DMS 273 treated with DMSO at 0.1 percent for 48 hours (cell line): ENCODE measurements around the gene TP63.
"Not testable (repeated sequence)": the region's sequence is repeated elsewhere in the genome, so short reads cannot be mapped to it uniquely, and the experiment has no call there.

Experiments
- DNase-seq: peaks from one replicate; lab custom pipeline; 2025; lab: John Stamatoyannopoulos, UW

The TP63 gene

GRCh38 chr3:189726277-189726676 is 95.1 kb downstream of the TP63 start:
- DNase-seq: no peak

GRCh38 chr3:189727158-189727557 is 96.0 kb downstream of the TP63 start:
- no peak for DNase-seq

DNA sequence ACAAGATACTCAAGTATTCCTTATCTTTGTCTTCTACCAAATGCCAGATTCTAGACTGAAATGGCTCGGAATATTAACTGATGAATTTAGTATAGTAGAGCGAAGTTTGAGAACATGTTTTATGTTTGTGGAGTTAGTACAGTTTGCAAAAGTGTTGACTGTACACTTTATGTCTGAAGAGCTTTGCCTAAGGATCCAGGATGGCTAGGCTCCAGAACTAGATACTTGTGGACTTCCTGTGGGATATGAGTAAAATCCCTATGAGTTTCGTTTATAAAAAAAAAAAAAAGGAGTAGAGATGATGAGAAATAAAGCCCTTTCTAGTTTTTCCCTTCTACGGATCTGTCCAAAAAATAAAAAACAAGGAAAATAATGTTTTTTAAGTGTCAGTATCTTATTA is 96.7 kb downstream of the TP63 start:
- no peak for DNase-seq

GRCh38 chr3:189728915-189729314 is 97.7 kb downstream of the TP63 start:
- DNase-seq: no peak

DNA sequence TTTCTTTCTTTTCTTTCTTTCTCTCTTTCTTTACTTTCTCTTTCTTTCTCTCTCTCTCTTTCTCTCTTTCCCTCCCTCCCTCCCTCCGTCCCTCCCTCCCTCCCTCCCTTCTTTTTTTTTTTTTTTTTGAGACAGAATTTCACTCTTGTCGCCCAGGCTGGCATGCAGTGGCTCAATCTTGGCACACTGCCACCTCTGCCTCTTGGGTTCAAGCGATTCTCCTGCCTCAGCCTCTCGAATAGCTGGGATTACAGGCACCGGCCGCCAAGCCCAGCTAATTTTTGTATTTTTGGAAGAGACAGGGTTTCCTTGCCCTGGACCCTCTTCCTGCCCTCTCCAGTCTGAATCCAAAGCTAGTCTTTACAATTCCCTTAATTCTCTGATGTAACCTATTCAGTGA is 102.9 kb downstream of the TP63 start:
- DNase-seq: no peak

- no peak for DNase-seq
Observed at GRCh38 chr3:189735913-189736312, 104.7 kb downstream of the TP63 start.

DNA sequence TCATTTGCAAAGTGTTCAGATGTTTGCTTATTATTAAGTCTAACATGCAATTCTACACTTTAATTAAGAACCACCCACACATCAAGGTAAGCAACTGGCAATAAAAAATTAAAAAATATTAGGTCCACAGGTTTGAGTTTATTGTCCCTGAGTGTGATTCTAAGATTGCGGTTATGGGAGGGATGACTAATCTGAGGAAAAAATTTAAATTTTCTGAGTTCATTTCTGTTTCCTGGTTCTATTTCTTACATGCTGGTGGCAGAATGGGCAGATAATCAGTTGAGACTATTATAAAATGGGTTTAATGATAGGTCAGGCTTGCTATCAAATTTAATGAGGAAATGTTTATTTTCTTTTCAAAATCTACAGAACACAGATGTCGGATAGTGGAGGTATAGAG is 105.9 kb downstream of the TP63 start:
- no peak for DNase-seq

GRCh38 chr3:189737619-189738018 is 106.4 kb downstream of the TP63 start:
- no peak for DNase-seq

DNA sequence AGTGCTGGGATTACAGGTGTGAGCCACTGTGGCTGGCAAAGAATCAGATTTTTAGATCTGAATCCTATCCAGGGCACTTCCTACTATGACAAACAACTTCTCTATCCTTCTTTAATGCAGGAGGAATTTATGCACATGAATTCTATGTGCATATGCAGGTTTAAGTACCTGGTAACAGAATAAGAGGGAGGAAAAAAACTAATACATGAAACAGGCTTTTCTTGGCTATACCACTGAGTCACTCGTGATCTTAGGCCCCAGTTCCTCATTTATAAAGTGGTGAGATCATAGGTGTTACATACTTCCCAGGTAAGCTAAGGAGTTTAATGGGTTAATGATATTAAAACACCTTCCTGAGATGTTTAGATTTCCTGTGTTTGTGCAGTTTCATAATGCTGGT is 108.2 kb downstream of the TP63 start:
- DNase-seq: no peak

GRCh38 chr3:189740156-189740555 is 109.0 kb downstream of the TP63 start:
- DNase-seq: no peak

GRCh38 chr3:189744235-189744634 is 113.0 kb downstream of the TP63 start:
- DNase-seq: no peak

DNA sequence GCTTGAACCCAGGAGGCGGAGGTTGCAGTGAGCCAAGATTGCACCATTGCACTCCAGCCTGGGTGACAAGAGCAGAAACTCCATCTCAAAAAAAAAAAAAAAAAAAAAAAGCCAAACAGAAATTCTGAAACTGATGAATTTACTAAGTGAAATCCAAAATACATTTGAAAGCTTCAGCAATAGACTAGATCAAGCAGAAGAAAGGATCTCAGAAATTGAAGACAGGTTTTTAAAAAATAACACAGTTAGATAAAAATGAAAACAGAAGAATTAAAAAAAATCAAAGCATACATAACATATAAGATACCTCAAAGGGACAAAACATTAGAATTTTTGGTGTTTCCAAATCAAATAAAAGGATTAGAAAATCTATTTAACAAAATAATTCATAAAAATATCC is 114.4 kb downstream of the TP63 start:
- DNase-seq: no peak

DNA sequence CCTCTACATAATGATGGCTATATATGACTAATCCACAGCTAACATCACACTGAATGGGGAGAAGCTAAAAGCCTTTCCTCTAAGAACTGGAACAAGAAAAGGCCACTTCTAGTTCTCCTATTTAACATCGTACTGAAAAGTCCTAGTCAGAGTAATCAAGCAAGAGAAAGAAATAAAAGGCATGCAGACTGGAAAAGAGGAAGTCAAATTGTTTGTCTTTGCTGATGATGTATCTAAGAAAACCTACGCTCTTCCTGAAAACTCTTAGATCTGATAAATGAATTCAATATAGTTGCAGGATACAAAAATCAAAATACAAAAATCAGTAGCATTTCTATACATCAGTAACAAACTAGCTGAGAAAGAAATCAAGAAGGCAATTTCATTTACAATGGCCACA is 116.9 kb downstream of the TP63 start:
- no peak for DNase-seq

- DNase-seq: not testable (repeated sequence)
Observed at GRCh38 chr3:189750972-189751371, 119.8 kb downstream of the TP63 start.

DNA sequence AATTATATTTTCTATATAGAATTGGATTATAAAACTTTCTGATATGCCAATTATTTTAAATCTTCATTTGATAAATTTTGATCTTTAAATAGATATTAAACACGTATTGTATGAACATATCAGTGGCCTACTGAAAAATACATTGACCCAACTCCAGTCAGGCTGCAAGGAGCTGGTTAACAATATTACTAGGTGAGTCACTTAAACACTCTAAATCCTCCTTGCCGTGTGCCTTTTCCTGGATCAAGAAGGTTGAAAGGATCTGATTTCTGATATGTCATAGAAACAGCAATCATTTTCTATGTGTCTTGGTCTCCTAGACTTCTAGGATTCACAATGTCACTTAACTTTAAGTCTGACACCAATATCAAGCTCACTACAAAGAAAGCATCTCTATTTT is 123.2 kb downstream of the TP63 start:
- DNase-seq: no peak

DNA sequence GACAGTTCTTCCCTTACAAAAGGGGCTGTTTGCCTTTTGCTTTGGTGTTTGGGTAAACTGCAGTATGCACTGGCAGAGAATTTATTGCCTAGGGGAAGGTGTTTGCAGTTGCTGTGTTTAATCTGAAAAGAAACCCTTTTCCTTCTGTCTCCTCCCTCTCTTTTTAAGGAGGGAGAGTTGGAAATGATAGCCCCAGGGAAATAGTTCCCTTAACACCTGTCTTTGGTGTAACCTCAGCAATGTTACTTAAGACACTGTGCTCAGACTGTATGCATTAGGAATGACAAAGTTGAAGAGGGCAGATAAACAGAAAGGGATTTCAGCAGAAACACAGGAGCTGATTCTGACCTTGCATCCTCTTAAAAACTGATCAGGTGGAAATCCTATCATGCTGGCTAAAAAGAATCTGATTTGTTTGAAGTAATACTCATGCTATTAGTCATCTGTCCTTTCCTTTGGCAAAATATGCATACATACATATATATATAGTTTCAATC is 125.4 kb downstream of the TP63 start:
- DNase-seq: no peak

GRCh38 chr3:189758186-189758585 is 127.0 kb downstream of the TP63 start:
- DNase-seq: no peak

GRCh38 chr3:189766416-189766815 is 135.2 kb downstream of the TP63 start:
- no peak for DNase-seq

DNA sequence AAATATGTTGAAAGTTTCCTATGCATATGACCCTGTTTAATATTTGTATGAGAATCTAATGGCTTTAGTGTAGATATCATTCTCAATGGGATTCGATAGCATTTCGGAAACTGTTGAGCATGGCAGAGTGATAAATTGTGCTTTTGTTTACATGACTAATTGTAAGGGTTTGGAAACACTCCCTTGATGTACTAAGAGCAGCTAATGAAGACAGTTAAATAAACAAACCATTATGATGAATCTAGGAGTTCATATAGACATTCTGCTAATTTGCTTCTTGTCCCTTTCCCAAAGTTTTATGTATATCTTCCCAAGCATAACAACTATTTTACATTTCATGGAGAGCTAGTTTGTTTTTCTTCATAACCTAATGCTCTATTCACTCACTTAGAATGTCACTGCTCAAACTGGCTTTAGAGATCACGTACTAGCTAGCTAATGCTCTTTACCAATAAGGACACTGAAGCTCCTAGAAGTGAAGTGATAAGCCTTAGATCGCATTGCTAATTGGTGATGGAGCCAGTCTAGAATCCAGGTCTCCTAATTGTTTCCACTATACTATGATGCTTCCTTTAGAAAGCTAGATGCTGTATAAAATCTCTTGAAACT is 140.8 kb downstream of the TP63 start:
- DNase-seq: no peak

DNA sequence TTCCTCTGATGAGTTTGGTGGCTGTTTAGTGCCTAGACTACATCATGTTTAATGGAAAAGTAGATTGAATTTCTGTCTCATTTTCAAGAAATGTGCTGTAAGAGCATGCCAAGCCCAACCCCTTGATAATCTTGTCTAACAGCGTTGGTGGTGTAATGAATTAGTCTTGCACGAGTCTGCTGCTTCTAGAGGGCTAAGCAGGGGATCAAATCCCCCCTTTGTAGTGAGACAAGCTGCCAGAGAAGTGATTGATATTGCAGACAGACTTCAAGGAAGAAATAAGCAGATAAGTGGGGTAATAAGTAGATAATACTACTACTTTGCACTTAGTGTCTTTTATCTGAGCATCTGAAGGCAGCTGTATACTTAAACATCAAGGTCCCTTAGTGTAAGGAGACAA is 141.4 kb downstream of the TP63 start:
- no peak for DNase-seq

DNA sequence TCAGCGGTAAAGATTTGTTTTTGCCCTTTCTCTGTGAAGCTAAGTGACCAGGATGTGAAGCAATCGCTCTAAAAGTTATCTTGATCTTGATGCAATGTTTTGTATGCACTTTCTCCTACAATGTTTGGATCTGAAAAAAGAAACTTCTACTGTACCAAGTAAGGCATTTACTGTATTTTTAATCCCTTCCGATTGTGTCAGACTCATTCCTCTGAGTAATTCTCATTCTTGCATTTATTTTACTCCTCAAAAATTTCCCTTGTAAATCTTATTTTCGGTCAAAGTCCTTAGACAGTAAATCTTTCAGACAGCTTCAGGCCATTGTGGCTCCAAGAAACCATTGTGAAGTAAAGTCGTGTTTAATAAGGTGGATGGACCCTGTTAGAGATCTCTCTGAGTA is 141.9 kb downstream of the TP63 start:
- no peak for DNase-seq

DNA sequence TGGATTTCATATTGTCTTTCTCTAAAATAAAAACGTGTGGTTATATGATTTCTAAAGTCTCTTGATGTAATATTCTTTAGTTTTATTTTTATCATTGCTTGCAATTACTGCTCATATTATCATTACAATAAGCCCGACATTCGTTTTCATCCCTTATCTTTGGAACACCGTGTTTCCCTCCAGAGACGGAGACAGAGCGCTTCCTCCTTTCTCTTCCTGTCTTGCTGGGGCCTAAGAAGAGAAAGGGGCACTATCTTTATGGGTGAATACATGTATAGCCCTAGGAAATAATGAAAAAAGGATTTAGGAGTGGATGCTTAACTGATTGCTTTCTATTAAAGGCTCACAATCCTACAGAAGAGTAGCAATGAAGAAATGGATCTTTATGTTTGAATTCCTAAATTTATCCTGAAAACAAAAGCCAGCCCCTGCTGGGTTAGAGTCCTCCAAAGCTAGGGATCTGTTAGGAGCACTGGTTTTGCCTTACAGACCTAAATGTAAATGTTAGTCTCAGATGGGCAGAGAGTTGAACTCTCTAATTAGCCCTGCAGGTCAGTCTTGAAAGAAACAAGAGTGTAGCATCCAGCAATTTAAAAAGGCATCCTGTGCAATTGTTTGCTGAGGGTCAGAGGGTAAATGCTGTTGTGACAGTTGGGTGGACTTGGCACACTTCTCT is 145.1 kb downstream of the TP63 start:
- DNase-seq: no peak

DNA sequence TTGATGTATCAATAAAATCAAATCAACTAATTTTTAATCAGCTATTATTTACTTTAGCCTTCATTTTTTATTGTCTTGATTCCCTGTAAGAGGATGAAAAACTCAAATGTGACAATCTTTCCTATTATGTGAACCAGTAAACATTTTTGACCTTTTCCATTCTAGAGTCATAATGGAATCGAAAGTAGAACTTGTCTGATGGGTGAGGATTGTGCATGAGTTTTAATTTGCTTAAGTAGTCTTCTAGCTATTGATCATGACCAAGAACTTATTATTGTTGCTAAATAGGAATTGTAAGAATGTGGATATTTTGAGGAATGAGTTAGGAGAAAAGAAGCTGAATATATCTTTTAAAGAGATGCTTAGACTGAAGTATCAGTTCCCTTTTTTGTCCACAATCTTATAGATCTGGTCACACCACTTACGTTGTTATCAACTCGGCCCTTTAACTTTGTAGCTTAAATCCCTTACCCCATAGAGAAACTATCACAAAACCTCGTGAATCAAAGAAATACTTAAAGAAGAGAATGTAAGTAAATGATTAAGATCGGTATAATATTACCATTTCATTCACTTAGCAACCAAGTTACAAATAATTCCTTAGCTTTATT is 147.3 kb downstream of the TP63 start:
- DNase-seq: no peak

DNA sequence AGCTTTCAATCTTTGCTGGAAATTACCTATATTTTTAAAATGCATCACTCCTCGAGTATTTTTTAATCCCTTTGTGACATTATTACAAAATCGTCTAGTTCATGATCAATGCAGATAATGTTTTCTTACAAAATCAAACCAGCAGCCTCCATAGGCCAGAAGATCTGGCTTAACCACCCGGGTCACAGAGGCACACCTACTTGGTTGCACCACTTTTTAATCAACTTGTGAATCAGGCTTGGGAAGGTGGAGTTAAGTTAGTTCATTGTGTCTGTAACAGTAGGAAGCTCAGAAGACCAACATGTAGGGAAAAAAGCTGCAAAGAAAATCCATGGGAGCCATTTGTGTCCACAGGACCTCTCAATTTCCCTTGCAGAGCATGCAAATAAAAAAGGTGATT is 148.0 kb downstream of the TP63 start:
- DNase-seq: no peak
